Stomach smooth muscle (tissue), 2 donors: Measurements from ENCODE around the gene ZNF235.
"Not testable (repeated sequence)": the region's sequence is repeated elsewhere in the genome, so short reads cannot be mapped to it uniquely, and the experiment has no call there.

Source experiments
- H3K27ac ChIP-seq: one replicate; pipeline ENCODE4 v1.7.0; 2013; ENCODE audit warnings: mild to moderate bottlenecking, low read length, inconsistent platforms
- H3K27me3 ChIP-seq, 2 donors: one replicate each; pipeline ENCODE4 v1.7.0; 2013; ENCODE audit warnings: low read length in 2 of 2; ENCODE audit not compliant: insufficient read depth in 2 of 2, control insufficient read depth in 1 of 2
- H3K36me3 ChIP-seq, 2 donors: one replicate each; pipeline ENCODE4 v1.7.0; 2013; ENCODE audit warnings: low read length in 2 of 2; ENCODE audit not compliant: control insufficient read depth in 2 of 2, insufficient read depth in 2 of 2
- H3K4me1 ChIP-seq: one replicate; pipeline ENCODE4 v1.7.0; 2013; ENCODE audit warnings: low read length; ENCODE audit not compliant: control insufficient read depth, insufficient read depth
- H3K4me3 ChIP-seq, 2 donors: one replicate each; pipeline ENCODE4 v1.7.0; 2013; ENCODE audit warnings: low read length in 2 of 2
- H3K9ac ChIP-seq, 2 donors: one replicate each; pipeline ENCODE4 v1.7.0; 2013; ENCODE audit warnings: low read length in 2 of 2, mild to moderate bottlenecking in 1 of 2
- H3K9me3 ChIP-seq, 2 donors: one replicate each; pipeline ENCODE4 v1.7.0; 2013; ENCODE audit warnings: low read length in 2 of 2; ENCODE audit not compliant: control insufficient read depth in 2 of 2
- donor health status: healthy.
- donor health status: Pancreatic carcinoma.

ZNF235 gene

DNA sequence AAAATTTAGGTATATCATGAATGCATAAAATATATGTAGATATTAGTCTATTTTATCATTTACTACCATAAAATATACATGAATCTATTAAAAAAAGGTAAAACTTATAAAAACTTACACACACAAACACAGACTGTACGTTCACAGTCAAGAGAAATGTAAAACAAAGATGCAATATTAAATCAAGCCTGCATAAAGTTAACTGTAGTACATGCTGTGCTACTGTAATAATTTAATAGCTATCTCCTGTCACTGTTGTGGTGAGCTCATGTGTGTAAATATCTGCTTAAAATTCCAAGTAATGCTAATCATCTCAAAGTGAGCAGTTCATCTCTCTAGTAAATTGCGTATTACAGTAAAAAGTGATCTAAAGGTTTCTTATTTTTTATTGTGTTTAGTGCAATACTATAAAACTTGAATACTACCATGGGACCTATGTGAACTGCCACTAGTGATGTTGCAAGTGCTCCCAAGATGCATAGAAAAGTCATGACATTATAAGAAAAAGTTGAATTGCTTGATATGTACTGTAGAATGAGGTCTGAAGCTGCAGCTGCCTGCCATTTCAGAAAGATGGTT is 45.9 kb downstream of the ZNF235 start:
- H3K4me1 ChIP-seq: no peaks in the 10 kb centered on the region
- H3K36me3 ChIP-seq: no peaks in the 10 kb centered on the region
- no peak overlapping the region for H3K9ac ChIP-seq
- no peaks in the 10 kb centered on the region for H3K27me3 ChIP-seq
- no peak overlapping the region for H3K27ac ChIP-seq
- H3K4me3 ChIP-seq: no peak overlapping the region
- H3K9me3 ChIP-seq: peaks cover 9 to 37% of the 10 kb centered on the region in 2 donors

DNA sequence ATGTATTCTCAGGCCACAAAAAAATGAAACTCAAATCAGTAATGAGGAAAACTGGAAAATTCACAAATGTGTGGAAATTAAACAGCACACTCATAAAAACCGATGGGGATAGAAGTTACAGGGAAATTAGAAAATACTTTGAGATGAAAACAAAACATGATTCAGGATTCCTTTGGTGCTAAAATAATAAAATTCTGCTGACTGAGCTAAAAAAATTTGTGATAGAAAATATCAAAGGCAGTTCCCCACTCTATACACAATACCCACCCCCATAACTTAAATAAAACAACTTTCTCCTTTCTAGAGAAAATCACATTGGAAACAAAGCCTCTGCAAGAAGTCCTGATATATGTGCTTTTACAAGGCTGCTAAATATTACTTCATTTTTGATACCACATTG is 46.7 kb downstream of the ZNF235 start:
- Histone ChIP-seq H3K4me3 (no peak overlapping the region), H3K4me1 (no peaks in the 10 kb centered on the region), H3K27ac (no peak overlapping the region), H3K9ac (no peak overlapping the region), H3K36me3 (no peaks in the 10 kb centered on the region), H3K27me3 (no peaks in the 10 kb centered on the region), H3K9me3 (peaks cover 10 to 37% of the 10 kb centered on the region in 2 donors)

DNA sequence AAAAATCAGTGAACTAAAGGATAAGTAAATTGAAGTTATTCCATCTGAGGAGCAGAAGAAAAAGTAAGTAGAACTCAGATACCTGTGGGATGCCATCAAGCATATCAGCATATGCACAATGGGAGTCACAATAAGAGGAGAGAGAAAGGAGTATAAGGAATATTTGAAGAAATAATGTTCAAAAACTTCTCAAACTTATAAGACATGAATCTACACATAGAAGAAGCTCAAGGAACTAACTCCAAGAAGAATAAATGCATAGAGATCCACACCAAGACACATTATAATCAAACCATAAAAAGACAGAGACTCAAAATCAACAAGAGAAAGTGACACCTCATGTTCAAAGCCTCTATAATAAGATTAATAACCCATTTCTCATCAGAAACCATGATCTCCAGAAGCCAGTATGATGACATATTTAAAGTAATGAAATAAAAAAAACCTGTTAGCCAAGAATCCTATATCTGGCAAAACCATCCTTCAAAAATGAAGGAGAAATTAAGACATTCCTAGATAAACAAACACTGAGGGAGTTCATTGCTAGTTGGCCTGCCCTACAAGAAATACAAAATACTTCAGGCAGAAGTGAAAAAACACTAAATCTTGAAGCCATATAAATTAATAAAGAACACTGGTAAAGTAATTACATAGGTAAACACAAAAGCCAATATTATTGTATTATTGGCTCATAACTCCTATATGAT is 49.0 kb downstream of the ZNF235 start:
- Histone ChIP-seq H3K36me3 (no peaks in the 10 kb centered on the region), H3K9ac (no peak overlapping the region), H3K27ac (no peak overlapping the region), H3K4me1 (no peaks in the 10 kb centered on the region), H3K27me3 (no peaks in the 10 kb centered on the region), H3K4me3 (peak overlapping the region in 1 of 2 donors; percentile 1), H3K9me3 (peaks cover 13 to 33% of the 10 kb centered on the region in 2 donors)

DNA sequence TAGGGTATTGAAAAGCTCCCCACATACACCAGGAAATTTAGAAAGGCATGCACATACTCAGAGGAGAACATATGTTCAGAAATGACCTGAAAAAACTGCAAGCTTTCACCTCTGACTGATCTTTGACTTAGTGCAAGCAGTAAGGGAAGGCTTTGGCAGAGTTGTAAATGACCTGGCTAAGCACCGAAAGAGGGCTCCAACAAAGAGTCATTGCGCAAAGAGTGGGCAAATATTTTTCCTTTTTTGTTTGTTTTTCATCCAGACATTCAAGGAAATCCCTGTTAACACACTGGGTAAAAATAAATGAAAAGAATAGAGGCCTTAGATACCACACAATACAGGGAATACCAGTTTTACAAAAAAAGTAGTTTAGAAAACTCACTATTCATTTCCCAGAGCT is 50.3 kb downstream of the ZNF235 start:
- Histone ChIP-seq H3K4me1 (no peaks in the 10 kb centered on the region), H3K9ac (no peak overlapping the region), H3K4me3 (no peak overlapping the region), H3K27ac (no peak overlapping the region), H3K36me3 (no peaks in the 10 kb centered on the region), H3K9me3 (peaks cover 13 to 25% of the 10 kb centered on the region in 2 donors), H3K27me3 (no peaks in the 10 kb centered on the region)

DNA sequence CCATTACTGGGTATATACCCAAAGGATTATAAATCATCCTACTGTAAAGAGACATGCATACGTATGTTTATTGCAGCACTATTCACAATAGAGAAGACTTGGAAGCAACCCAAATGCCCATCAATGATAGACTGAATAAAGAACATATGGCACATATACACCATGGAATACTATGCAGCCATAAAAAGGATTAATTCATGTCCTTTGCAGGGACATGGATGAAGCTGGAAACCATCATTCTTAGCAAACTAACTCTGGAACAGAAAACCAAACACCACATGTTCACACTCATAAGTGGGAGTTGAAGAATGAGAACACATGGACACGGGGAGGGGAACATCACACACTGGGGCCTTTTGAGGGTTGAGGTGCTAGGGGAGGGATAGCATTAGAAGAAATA is 51.4 kb downstream of the ZNF235 start:
- H3K27me3 ChIP-seq, H3K9ac ChIP-seq, H3K4me3 ChIP-seq, H3K4me1 ChIP-seq, H3K36me3 ChIP-seq, H3K27ac ChIP-seq: not testable (repeated sequence)
- peaks cover 21 to 31% of the 10 kb centered on the region in 2 donors for H3K9me3 ChIP-seq

DNA sequence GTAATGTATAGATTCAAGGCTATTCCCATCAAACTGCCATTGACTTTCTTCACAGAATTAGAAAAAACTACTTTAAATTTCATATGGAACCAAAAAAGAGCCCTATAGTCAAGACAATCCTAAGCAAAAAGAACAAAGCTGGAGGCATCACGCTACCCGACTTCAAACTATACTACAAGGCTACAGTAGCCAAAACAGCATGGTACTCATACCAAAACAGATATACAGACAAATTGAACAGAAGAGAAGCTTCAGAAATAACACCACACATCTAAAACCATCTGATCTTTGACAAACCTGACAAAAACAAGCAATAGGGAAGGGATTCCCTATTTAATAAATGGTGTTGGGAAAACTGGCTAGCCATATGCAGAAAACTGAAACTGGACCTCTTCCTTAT is 52.5 kb downstream of the ZNF235 start:
- peaks cover 22 to 37% of the 10 kb centered on the region in 2 donors for H3K9me3 ChIP-seq
- H3K27me3 ChIP-seq, H3K4me1 ChIP-seq, H3K36me3 ChIP-seq, H3K9ac ChIP-seq, H3K27ac ChIP-seq, H3K4me3 ChIP-seq: not testable (repeated sequence)

DNA sequence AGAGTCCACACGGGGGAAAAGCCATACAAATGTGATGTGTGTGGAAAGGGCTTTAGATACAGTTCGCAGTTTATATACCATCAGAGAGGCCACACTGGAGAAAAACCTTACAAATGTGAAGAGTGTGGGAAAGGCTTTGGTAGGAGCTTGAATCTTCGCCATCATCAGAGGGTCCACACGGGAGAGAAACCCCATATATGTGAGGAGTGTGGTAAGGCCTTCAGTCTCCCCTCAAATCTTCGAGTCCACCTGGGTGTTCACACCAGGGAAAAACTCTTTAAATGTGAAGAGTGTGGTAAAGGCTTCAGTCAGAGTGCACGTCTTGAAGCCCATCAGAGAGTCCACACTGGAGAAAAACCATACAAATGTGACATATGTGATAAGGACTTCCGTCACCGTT is 68.4 kb downstream of the ZNF235 start:
- peaks cover 31 to 40% of the 10 kb centered on the region in 2 donors for H3K9me3 ChIP-seq
- H3K4me3 ChIP-seq: peak overlapping the region in 1 of 2 donors; percentile 3
- H3K27me3 ChIP-seq: no peaks in the 10 kb centered on the region
- no peak overlapping the region for H3K27ac ChIP-seq
- no peak overlapping the region for H3K9ac ChIP-seq
- H3K36me3 ChIP-seq: peaks cover 46 to 53% of the 10 kb centered on the region in 2 donors
- no peaks in the 10 kb centered on the region for H3K4me1 ChIP-seq
